ENCODE measurements around the gene GALNT2.

DNA sequence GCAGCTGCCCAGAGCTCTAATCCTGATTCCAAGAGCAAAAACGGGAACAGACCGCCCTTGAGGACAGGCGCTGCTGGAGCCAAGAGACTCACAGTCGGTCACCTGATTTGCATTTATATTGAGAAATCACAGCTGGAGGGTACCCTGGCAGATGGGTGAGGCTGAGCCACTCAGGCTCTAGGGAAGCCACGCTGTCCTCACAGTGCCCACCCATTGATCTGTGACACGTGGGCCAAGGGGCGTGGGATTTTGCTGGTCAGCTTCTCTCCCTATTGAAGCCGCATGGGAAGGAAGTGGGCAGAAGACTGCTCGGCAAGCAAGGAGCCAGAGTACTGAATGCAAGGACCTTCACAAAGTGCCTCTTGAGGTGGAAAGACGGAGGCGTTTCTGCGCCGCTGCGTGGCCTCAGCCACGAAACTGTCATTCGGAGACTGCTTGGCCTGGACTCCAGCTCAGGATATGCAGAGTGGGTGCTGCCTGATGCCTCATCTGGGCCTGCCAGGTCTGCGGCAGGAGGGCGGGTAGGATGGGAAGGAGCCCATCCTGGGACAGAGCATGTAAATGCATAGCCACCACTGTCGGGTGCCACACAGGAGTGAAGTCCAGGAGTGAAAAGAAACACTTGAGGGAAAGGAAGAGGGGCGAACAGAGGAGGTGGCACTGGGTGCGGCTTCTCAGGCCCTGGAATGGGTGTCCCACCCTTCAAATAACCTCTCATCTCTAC lies 219.3 kb downstream of the GALNT2 start:
- TF ChIP-seq CTCF (IDR thresholded peaks at IDR 0.05; ENCODE audit: low read length) (no peak), EZH2 (optimal IDR thresholded peaks at IDR 0.05; ENCODE audit: low read depth, low read length) (no peak), EZH2phosphoT487 (IDR thresholded peaks at IDR 0.05; ENCODE audit: low read length) (no peak)

Measured in MM.1S (cell line).